ENCODE measurements around the gene CANX.
"Not testable (repeated sequence)": the region's sequence is repeated elsewhere in the genome, so short reads cannot be mapped to it uniquely, and the experiment has no call there.

The CANX gene

GRCh38 chr5:179680014-179680779, 18.6 kb upstream of the CANX start:
- TF ChIP-seq CTCF (IDR thresholded peaks at IDR 0.05; ENCODE audit: extremely low read depth, missing control alignments), result no peak
- DNase-seq (ENCODE audit: low spot score), result no peak

GRCh38 chr5:179680780-179681401, 17.9 kb upstream of the CANX start, which contains the start of gene CBY3:
TSS of gene CBY3 (minus strand) at chr5:179681034. CDS start at chr5:179680918, 116 bp downstream.
- DNase-seq (ENCODE audit: low spot score), result no peak
- TF ChIP-seq CTCF (IDR thresholded peaks at IDR 0.05; ENCODE audit: extremely low read depth, missing control alignments), result no peak

- not testable (repeated sequence) for DNase-seq (ENCODE audit: low spot score)
Measured at GRCh38 chr5:179689212-179689611, 9.6 kb upstream of the CANX start.

GRCh38 chr5:179694561-179694960, 4.2 kb upstream of the CANX start:
- no peak for TF ChIP-seq CTCF (IDR thresholded peaks at IDR 0.05; ENCODE audit: extremely low read depth, missing control alignments)
- DNase-seq (ENCODE audit: low spot score), result no peak

GRCh38 chr5:179696603-179697002, 2.2 kb upstream of the CANX start:
- no peak for DNase-seq (ENCODE audit: low spot score)
- no peak for TF ChIP-seq CTCF (IDR thresholded peaks at IDR 0.05; ENCODE audit: extremely low read depth, missing control alignments)

GRCh38 chr5:179697108-179697507, 1.7 kb upstream of the CANX start:
- no peak for DNase-seq (ENCODE audit: low spot score)
- no peak for TF ChIP-seq CTCF (IDR thresholded peaks at IDR 0.05; ENCODE audit: extremely low read depth, missing control alignments)

- not testable (repeated sequence) for DNase-seq (ENCODE audit: low spot score)
Measured at GRCh38 chr5:179697543-179697942, 1.2 kb upstream of the CANX start.

GRCh38 chr5:179697993-179698934, 503 bp upstream of the CANX start:
- DNase-seq (ENCODE audit: low spot score), result peak; percentile 99
- TF ChIP-seq CTCF (IDR thresholded peaks at IDR 0.05; ENCODE audit: extremely low read depth, missing control alignments), result no peak
